GM18507 (cell line): Measurements from ENCODE around the gene OLFM2.

Experiments used
- DNase-seq: peaks from one replicate; pipeline ENCODE4 v3.0.0; 2011; ENCODE audit warnings: low read depth; ENCODE audit not compliant: insufficient read length; ENCODE audit errors: extremely low spot score
- FAIRE-seq: peaks from 2 replicates; lab custom pipeline; 2011; peaks lifted over from hg19 to GRCh38; lab: Jason Lieb, UNC

The OLFM2 gene

DNA sequence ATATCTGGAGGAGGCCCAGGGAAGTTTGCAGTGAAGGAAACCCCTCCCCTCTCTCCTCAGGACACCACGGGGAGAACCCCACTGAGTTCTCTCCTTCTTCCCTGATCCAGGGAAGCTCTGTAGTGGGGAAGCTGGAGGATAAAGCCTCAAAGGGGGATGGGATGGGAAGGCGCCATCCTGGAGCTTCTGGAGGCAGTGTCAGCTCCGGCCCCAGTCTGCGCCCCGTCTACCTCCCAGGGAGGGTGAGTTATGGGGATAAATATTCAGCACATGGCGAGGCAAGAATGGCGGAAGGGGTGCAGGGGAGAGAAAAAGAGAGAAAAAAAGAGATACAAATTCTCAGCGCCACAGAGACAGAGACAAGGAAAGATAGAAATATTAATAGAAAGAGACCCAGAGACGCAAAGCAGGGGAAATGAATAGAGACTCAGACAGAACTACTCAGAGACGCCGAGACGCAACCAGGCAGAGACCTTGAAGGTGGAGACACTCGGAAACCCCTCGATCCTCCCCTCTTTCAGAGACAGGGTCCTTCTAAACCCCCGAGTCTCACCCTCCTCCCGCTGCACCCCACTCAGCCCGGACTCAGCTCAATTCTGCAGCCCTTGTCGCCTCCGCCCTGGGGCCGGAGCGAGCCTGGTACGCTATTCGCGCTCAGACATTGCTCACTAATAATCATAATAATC lies 23.6 kb downstream of the OLFM2 start:
- DNase-seq (no peak), FAIRE-seq (no peak)

DNA sequence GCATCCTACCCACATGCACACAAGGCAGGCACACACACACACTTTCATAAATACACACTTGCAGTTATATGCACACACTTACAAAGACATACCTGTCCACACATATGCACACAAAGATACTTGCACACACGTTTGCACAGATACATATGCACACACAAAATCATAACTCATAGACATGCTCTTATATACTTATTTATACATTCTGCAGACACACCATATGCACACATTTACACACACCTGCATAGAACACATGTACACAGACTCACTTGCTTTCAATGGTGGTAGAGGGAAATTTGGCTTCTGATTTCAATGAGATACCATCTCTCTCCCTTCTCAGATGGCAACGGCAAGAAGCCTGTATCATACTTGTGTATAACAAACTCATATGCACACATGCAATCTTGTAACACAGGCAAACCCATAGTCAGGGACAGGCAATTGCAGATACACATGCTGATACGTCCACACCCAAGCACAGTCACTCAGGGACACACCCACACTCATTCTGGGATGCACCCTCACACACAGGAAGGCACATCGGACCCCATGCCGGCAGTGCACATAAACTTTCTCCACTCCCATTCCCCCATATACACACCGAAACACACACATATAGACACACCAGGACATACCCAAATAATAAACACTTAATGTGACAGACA lies 24.7 kb downstream of the OLFM2 start:
- no peak for DNase-seq
- FAIRE-seq: no peak

DNA sequence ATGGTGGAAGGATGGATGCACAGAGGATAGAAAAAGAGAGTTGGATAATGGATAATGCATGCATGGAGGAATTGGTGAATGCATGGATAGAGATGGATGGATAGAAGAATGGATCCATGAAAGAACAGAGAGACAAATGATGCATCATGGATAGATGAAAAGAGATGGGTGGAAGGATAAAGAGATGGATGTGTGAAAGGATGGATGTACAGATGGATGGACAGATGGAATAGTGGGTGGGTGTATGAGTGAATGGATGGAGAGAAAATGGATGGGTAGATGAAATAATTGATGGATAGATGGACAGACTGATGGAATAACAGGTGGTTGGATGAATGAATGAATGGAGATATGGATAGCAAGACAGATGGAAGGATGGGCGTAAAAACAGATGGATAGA lies 25.7 kb downstream of the OLFM2 start:
- DNase-seq (no peak), FAIRE-seq (no peak)

DNA sequence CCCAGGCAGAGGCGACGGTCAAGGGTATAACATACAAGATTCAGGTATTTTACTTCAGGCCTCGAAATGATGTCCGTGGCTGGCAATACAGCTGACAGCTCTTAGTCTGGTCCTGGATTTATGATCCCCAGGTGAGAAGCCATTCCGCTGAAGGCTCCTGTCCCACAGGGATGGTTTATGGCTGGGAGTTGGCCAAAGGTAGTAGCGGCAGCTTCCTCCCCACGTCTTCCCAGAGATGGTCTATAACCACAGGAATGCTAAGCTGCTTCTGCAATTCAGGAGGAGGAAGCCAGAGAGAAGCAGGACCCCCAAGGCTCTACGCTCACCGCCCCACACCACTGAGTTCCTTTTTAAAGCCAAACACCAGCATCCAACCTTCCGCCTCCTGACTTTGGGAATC lies 27.1 kb downstream of the OLFM2 start:
- DNase-seq: no peak
- FAIRE-seq: no peak

DNA sequence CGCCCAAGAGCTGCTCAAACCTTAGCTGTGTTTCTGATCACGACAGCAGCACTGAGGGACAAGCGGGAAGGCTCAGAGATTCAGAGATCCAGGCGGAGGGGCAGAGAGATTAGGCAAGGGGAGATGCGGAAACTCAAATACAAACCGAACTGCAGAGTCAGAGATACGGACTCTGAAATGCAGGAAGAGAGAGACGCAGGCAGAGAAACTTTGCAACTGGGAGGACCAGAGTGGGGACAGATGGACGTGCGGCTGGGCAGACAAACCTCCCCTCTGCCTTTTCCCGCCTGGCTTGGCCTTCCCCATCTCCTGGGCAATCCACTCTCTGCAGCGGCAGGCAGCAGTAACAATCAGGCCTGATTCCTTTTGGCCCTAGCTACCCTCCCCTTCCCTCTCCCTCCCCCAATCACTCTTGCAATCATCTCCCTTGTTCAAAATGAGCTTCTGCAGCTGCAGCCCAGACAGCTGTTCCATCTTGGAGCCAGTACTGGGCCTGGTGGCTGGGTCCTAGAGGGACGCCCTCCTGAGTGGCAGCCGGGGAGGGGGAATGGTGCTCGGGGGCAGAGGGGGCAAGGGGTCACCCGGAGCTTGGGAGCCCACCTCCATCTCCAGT lies 29.7 kb downstream of the OLFM2 start:
- DNase-seq: no peak
- no peak for FAIRE-seq

DNA sequence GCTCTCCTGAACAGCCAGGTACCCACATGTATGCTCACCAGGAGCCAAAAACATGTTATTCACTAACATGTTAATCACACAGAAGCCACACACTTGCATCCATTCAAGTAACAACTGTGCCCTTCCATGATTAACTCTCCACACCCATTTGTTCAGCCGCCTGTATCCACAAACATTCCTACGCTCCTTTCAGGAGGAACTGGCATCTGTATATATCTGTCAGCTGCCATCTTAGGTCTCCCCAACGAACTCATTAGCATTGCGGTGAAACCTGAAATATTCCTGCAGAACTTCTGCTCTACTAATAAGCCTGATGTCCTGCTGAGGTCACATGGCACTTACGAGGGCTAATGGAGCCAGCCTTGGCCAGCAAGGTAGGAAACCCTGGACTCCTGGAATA lies 33.0 kb downstream of the OLFM2 start:
- DNase-seq (no peak), FAIRE-seq (no peak)

DNA sequence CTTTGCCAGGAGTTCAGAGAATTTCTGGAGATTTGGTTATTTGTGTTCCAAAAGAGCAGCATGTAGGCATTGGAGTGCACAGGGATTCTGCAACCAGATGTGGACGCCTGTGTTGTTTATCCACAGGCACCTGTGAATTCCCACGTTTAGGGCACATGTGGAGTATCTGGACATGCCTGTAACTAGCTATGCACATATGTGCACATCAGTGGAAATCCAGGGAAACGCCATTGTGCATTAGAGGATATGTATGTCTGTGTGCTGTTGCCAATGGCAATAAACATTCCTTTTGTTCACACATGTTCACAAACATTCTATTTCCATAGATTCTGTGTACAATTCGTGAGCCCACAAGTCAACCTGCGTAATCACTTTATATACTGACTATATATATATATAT lies 34.7 kb downstream of the OLFM2 start:
- FAIRE-seq: no peak
- no peak for DNase-seq

DNA sequence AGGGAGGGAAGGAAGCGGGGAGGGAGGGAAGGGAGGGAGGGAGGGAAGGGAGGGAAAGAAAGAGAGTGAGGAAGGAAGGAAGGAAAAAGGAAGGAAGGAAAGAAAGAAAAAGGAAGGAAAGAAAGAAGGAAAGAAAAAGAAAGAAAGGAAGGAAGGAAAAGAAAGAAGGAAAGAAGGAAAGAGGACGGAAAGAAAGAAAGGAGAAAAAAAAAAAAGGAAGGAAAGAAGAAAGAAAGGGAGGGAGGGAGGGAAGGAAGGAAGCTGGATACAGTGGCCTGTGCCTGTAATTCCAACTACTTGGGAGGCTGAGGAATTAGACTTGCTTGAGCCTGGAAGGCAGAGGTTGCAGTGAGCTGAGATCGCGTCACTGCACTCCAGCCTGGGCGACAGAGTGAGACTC lies 35.3 kb downstream of the OLFM2 start:
- DNase-seq: no peak
- FAIRE-seq: no peak

DNA sequence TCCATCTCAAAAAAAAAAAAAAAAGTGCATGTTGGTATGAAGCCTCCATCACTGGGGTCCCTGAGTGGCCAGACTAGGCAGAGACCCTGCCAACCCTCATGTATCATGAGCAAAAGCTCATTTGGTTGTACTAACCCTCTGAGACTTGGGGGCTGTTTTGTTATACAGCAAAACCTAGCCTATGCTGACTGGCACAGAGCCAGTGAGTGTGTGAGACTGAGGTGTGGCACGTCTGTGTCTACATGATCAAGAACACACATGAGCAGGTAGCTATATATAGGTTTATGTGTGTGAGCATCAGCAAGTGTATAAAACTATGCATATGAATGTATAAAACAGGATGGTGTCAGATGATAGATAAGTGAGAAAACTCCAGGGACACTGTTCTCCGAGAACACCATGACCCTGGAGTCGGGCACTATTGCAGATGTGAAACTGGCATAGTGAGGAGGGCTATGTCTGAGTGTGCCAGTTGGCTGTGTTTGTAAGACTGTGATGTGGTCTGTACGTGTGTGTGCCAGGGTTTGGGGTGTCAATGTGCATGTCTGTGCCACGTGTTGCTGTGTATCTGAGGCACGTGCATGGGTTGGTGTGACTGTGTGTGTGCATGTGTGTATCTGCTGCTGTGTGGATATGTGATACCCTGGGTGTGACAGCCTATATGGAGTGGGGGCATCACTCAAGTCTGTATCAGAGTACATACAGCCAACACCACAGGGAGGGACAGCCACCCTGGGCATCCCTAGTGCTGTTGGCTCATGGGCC lies 44.5 kb downstream of the OLFM2 start:
- DNase-seq: no peak
- no peak for FAIRE-seq

DNA sequence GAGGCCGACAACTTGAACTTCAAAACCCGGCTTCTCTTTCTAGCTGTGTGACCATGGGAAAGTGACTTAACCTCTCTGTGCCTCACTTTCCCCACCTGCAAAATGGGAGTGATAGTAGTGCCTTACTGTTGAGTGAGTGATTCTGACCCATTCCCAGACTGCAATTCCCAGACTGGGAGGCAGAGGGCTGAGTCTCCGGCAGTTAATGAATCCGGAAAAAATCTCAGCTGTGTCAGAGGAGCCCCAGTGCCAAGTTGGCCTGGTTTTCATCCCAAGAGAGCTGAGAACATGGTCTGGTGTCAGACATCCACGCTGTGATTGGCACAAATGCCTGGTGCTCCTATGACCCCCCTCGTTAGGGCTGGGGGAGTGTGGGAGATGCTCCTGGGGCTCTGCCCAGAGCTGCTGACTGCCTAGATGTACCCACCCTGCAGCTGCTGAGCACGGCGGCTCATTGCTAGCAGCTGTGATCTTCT lies 51.2 kb downstream of the OLFM2 start:
- no peak for FAIRE-seq
- no peak for DNase-seq

DNA sequence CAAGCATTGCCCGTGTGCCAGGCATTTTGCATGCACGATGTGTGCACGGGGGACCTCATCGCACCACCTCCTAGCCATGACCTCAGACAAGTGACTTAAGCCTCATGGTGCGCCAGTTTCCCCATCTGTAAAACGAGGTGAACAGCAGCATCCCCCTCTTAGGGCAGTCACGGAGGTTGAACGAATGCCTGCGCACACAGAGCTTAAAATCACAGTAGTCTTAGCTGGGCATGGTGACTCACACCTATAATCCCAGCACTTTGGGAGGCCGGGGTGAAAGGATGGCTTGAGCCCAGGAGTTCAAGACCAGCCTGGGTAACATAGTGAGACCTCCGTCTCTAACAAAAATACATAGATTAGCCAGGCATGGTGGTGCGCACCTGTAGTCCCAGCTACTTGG lies 52.6 kb downstream of the OLFM2 start:
- FAIRE-seq (no peak), DNase-seq (no peak)

DNA sequence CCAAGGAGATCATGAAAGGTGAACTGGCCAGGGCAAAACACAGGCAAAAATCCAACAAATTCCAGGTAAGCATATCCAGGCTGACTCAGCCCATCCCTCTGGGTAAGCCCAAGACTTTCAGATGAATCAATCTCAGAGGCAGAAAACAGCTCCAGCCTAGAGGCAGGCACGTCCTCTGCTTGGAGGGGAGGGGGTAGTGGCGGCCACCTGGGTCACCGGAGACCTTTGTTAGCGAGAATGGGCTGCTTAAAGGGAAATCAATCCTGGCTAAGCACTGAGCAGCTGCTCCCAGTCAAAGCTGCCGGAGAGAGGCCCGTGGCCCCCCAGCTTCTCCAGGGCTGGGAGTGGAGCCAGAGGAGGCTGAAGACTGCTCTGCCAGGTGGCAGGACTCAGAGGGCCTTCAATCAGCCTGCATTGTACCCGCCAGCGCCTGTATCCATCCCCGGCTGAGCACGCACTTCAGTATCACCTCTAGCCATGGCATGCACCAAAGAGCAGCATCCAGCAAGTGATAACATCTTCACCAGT lies 53.0 kb downstream of the OLFM2 start:
- FAIRE-seq: no peak
- DNase-seq: no peak

DNA sequence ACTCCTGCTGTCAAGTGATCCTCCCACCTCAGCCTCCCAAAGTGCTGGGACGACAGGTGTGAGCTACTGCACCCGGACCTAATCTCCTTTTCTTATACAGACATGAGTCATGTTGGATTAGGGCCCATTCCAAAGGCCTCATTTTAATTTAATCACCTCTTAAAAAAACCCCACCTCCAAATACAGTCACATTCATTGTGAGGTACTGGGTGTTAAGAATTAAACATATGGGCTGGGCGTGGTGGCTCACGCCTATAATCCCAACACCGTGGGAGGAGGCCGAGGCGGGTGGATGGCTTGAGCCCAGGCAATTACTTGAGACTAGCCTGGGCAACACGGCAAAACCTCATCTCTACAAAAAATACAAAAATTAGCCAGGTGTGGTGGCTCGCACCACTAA lies 54.6 kb downstream of the OLFM2 start:
- DNase-seq: no peak
- FAIRE-seq: no peak

DNA sequence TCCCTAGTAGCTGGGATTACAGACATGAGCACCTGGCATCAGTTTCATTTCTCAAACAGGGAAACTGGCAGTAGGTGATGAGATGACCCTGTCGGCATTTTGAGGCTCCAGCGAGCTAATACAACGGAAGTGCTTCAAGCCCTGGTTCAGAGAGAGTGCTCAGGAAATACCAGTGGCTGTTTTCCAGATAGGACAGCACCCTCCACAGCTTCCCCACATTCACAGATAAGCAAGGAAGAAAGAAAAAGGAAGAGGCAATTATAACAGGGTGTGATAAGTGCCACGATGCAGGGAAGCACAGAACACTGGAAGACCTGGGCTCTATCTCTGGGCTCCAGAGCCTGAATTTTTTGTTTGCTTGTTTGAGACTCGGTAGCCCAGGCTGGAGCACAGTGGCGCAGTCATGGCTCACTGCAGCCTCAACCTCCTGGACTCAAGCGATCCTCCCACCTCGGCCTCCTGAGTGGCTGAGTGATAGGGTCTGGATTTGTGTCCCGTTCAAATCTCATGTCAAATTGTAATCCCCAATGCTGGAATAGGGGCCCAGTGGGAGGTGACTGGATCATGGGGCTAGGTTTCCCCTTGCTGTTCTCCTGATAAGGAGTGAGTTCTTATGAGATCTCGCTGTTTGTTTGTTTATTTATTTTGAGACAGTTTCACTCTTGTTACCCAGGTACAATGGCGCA lies 57.7 kb downstream of the OLFM2 start:
- DNase-seq (no peak), FAIRE-seq (no peak)

DNA sequence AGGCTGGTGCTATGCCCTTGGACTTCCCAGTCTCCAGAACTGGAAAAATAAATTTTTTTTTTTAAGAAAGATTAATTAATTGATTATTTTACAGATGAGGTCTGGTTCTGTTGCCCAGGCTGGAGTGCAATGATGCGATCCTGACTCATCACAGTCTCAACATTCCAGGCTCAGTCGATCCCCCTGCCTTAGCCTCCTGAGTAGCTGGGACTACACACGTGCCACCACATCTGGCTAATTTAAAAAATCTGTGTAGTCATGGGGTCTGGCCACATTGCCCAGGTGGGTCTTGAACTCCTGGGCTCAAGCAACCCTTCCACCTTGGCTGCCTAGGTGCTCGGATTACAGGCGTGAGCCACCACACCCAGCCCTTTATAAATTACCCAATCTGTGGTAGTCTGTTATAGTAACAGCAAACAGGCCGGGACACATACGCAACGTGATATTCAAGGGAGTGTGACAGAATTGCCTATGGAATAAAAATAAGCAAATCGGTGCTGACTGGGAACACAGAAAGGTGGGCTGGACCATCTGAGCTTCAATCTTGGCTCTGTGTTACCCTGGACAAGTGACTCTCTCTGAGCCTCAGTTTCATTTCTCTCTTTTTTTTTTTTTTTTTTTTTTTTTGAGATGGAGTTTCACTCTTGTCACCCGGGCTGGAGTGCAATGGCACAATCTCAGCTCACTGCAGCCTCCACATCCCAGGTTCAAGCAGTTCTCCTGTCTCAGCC lies 58.4 kb downstream of the OLFM2 start:
- FAIRE-seq (no peak), DNase-seq (no peak)

DNA sequence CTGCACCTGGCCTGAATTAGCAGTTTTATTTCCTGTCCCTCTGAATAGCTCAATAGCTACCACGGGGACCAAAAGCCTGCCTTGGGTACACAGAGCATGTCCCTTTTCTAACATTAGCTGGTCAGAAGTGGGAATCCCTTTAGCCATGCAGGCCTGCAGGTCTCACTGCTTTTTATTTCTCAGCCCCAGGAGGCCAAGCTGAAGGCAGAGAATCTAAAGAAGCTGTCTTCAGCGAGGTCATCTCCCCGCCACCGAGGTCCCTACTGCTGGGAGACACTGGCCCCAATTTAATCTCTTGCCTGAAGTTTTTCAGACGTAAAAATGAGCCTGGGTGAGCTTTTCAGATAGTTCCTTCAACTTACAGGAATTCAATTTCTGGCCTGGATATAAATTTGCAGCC lies 60.5 kb downstream of the OLFM2 start:
- FAIRE-seq: no peak

DNA sequence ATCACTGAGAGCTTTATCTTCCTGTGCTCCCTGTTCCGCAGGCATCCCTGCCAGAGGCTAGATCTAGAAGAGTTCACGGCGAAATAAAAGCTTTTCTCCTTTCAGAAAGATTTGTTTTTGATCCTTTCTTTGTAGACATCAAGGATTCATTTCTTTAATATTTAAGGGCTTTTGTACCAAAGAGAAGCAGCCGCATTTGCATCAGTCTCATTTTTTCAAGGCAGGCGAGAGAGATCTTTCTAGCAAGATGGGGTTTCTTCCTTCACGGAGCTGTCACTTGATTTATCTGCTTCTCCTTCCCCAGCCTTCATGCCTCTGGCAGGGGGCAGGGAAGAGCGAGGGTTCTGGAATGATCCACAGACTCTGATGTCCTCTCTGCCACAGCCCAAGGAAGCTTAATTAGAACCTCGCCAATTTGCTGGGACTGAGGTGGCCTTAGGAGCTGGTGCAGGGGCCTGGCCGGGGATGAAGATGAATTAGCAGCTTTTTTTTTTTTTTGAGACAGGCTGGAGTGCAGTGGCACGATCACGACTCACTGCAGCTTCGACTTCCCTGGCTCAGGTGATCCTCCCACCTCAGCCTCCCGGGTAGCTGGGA lies 61.2 kb downstream of the OLFM2 start:
- FAIRE-seq: no peak

More for the DNA sequence above, 60.5 kb downstream of the OLFM2 start:
- no peak for DNase-seq

DNA sequence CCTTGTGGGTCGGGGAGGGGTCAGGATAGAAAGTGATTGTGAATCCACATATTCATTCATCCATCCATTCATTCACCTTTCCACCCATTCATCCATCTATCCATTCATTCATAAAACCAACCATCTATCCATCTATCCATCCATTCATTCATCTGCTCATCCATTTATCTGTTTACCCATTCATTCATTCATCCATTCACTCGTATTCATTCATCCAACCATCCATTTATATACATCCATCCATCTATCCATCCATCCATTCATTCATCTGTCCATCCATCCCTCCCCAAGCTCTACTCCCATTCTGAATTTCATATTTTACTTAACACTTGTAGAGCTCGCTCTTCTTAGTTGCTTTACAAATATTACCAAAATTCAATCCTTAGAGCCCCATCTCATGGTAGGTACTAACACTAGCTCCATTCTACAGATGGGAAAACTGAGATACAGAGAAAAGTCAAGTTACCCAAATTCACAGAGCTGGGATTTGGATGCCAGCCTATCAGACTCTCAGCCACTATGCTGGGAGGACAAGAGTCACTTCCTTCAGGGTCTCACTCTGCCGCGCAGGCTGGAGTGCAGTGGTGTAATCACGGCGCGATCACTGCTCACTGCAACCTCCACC lies 63.6 kb downstream of the OLFM2 start:
- no peak for DNase-seq
- FAIRE-seq: no peak

More for the DNA sequence above, 61.2 kb downstream of the OLFM2 start:
- no peak for DNase-seq
